Measurements from ENCODE around the gene ATOH1.

ATOH1 gene

GRCh38 chr4:93825551-93826216, 2.9 kb upstream of the ATOH1 start:
- Histone ChIP-seq H3K79me2 (ENCODE audit: control insufficient read depth, low read length) (no peaks in the 10 kb centered on the region), H3K9me2 (replicated peaks; ENCODE audit: control insufficient read depth, low read length) (no peaks in the 10 kb centered on the region), H3K9me3 (ENCODE audit: control insufficient read depth, insufficient read depth, low read length) (0 out of 2 replicates have a peak, but pooled peaks cover 3% of the 10 kb centered on the region), H3K27ac (ENCODE audit: low read depth, low read length) (no peak overlapping the region), H3K4me2 (ENCODE audit: low read length) (no peak overlapping the region), H3F3A (ENCODE audit: control insufficient read depth, insufficient read depth) (no peaks in the 10 kb centered on the region), H3K4me3 (ENCODE audit: low read length) (no peak overlapping the region), H3K4me1 (ENCODE audit: control insufficient read depth, low read length) (no peaks in the 10 kb centered on the region), H3K27me3 (ENCODE audit: control insufficient read depth, low read length) (no peaks in the 10 kb centered on the region), H4K20me1 (ENCODE audit: control insufficient read depth, insufficient read depth, low read depth, low read length) (no peaks in the 10 kb centered on the region), H3K36me3 (ENCODE audit: control insufficient read depth, low read length) (no peaks in the 10 kb centered on the region)
- no peak for TF ChIP-seq EZH2phosphoT487 (IDR thresholded peaks at IDR 0.05; ENCODE audit: borderline replicate concordance, low read length)
- no peak for TF ChIP-seq CTCF (IDR thresholded peaks at IDR 0.05; ENCODE audit: low read depth, low read length, poor library complexity, severe bottlenecking)

GRCh38 chr4:93827272-93827947, 1.1 kb upstream of the ATOH1 start:
- Histone ChIP-seq H3K9me2 (replicated peaks; ENCODE audit: control insufficient read depth, low read length) (no peaks in the 10 kb centered on the region), H3K4me2 (ENCODE audit: low read length) (no peak overlapping the region), H3K4me1 (ENCODE audit: control insufficient read depth, low read length) (no peaks in the 10 kb centered on the region), H3K27ac (ENCODE audit: low read depth, low read length) (no peak overlapping the region), H3K9me3 (ENCODE audit: control insufficient read depth, insufficient read depth, low read length) (0 out of 2 replicates have a peak, but pooled peaks cover 3% of the 10 kb centered on the region), H3K79me2 (ENCODE audit: control insufficient read depth, low read length) (no peaks in the 10 kb centered on the region), H3K27me3 (ENCODE audit: control insufficient read depth, low read length) (no peaks in the 10 kb centered on the region), H3K36me3 (ENCODE audit: control insufficient read depth, low read length) (no peaks in the 10 kb centered on the region), H3F3A (ENCODE audit: control insufficient read depth, insufficient read depth) (no peaks in the 10 kb centered on the region), H3K4me3 (ENCODE audit: low read length) (no peak overlapping the region), H4K20me1 (ENCODE audit: control insufficient read depth, insufficient read depth, low read depth, low read length) (no peaks in the 10 kb centered on the region)
- no peak for TF ChIP-seq EZH2phosphoT487 (IDR thresholded peaks at IDR 0.05; ENCODE audit: borderline replicate concordance, low read length)
- TF ChIP-seq CTCF (IDR thresholded peaks at IDR 0.05; ENCODE audit: low read depth, low read length, poor library complexity, severe bottlenecking), result no peak

GRCh38 chr4:93828995-93829819, 654 bp downstream of the ATOH1 start:
- no peak overlapping the region for H3K27ac ChIP-seq (ENCODE audit: low read depth, low read length)
- TF ChIP-seq CTCF (IDR thresholded peaks at IDR 0.05; ENCODE audit: low read depth, low read length, poor library complexity, severe bottlenecking) (no peak), EZH2phosphoT487 (IDR thresholded peaks at IDR 0.05; ENCODE audit: borderline replicate concordance, low read length) (no peak)
- H3K4me2 ChIP-seq (ENCODE audit: low read length), result no peak overlapping the region
- no peaks in the 10 kb centered on the region for H3K36me3 ChIP-seq (ENCODE audit: control insufficient read depth, low read length)
- no peaks in the 10 kb centered on the region for H3K27me3 ChIP-seq (ENCODE audit: control insufficient read depth, low read length)
- H4K20me1 ChIP-seq (ENCODE audit: control insufficient read depth, insufficient read depth, low read depth, low read length), result no peaks in the 10 kb centered on the region
- H3K9me3 ChIP-seq (ENCODE audit: control insufficient read depth, insufficient read depth, low read length), result 0 out of 2 replicates have a peak, but pooled peaks cover 3% of the 10 kb centered on the region
- no peaks in the 10 kb centered on the region for H3F3A ChIP-seq (ENCODE audit: control insufficient read depth, insufficient read depth)
- H3K79me2 ChIP-seq (ENCODE audit: control insufficient read depth, low read length), result no peaks in the 10 kb centered on the region
- H3K9me2 ChIP-seq (replicated peaks; ENCODE audit: control insufficient read depth, low read length), result no peaks in the 10 kb centered on the region
- no peak overlapping the region for H3K4me3 ChIP-seq (ENCODE audit: low read length)
- no peaks in the 10 kb centered on the region for H3K4me1 ChIP-seq (ENCODE audit: control insufficient read depth, low read length)
